Neural cell (in vitro differentiated cells): ENCODE data around the gene OR6M1. TPM values are rescaled to one million over a fixed set of nuclear protein-coding genes. Genes with fewer than 3 reads are reported as not detected.

Source experiments
- H2AFZ ChIP-seq: fragments of 200-600, 300-800 bp; sonication (generic), shearing (Covaris generic); 2 replicates; pipeline ENCODE4 v1.6.0; 2014; ENCODE audit warnings: low read depth, mild to moderate bottlenecking, antibody characterized with exemption, low read length, moderate library complexity
- H3F3A ChIP-seq: fragments of 200-600 bp; shearing (Covaris generic); 2 replicates; pipeline ENCODE4 v1.6.1; 2016; ENCODE audit warnings: mild to moderate bottlenecking, moderate library complexity, mixed read lengths, antibody characterized with exemption, low read length; ENCODE audit not compliant: insufficient read depth, poor library complexity, severe bottlenecking
- H3K27ac ChIP-seq: fragments of 200-600, 300-800 bp; sonication (generic), shearing (Covaris generic); 2 replicates; pipeline ENCODE4 v1.5.1; 2014; ENCODE audit warnings: mild to moderate bottlenecking, low read length, moderate library complexity
- H3K27me3 ChIP-seq: fragments of 300-800, 200-600 bp; sonication (generic), shearing (Covaris generic); 2 replicates; pipeline ENCODE4 v1.6.0; 2014; ENCODE audit warnings: mild to moderate bottlenecking, low read depth, low read length, moderate library complexity; ENCODE audit not compliant: insufficient read depth
- H3K36me3 ChIP-seq: fragments of 300-800, 200-600 bp; sonication (generic), shearing (Covaris generic); 2 replicates; pipeline ENCODE4 v1.5.1; 2014; ENCODE audit warnings: mild to moderate bottlenecking, antibody characterized with exemption, low read length, moderate library complexity; ENCODE audit not compliant: insufficient read depth
- H3K4me2 ChIP-seq: fragments of 300-800, 200-600 bp; sonication (generic), shearing (Covaris generic); 2 replicates; pipeline ENCODE4 v1.6.0; 2014; ENCODE audit warnings: mild to moderate bottlenecking, low read length
- H3K4me3 ChIP-seq: fragments of 300-800, 200-600 bp; sonication (generic), shearing (Covaris generic); 2 replicates; pipeline ENCODE4 v1.5.1; 2014; ENCODE audit warnings: mild to moderate bottlenecking, low read length, moderate library complexity
- H3K79me2 ChIP-seq: fragments of 200-600 bp; shearing (Covaris generic); replicated peaks from 2 replicates; pipeline ENCODE4 v1.6.0; 2014; ENCODE audit warnings: mild to moderate bottlenecking, low read length, moderate library complexity; ENCODE audit not compliant: insufficient read depth
- H3K9ac ChIP-seq: fragments of 300-800, 200-600 bp; sonication (generic), shearing (Covaris generic); 2 replicates; pipeline ENCODE4 v1.6.1; 2016; ENCODE audit warnings: mild to moderate bottlenecking, low read length, mixed read lengths
- H3K9me2 ChIP-seq: fragments of 200-600 bp; shearing (Covaris generic); 2 replicates; pipeline ENCODE4 v1.6.1; 2016; ENCODE audit warnings: mild to moderate bottlenecking, low read length, mixed read lengths; ENCODE audit not compliant: insufficient read depth
- H3K9me3 ChIP-seq: fragments of 200-600, 300-800 bp; sonication (generic), shearing (Covaris generic); 2 replicates; pipeline ENCODE4 v1.6.1; 2016; ENCODE audit warnings: mild to moderate bottlenecking, mixed run types, low read length, moderate library complexity, mixed read lengths
- H4K20me1 ChIP-seq: fragments of 200-600 bp; shearing (Covaris generic); 2 replicates; pipeline ENCODE4 v1.6.1; 2016; ENCODE audit warnings: mild to moderate bottlenecking, mixed run types; ENCODE audit not compliant: insufficient read depth
- EP300 ChIP-seq: fragments of 450-650 bp; conservative IDR thresholded peaks from 2 replicates; pipeline ENCODE4 v1.6.1; 2014; ENCODE audit warnings: antibody characterized with exemption, mild to moderate bottlenecking, moderate library complexity; ENCODE audit not compliant: poor library complexity, severe bottlenecking
- EZH2 ChIP-seq: fragments of 200-600, 300-800 bp; shearing (Covaris generic), sonication (generic); IDR thresholded peaks from 2 replicates; pipeline ENCODE4 v1.6.1; 2014; ENCODE audit warnings: antibody characterized with exemption, low read length, borderline replicate concordance, mild to moderate bottlenecking; ENCODE audit not compliant: insufficient read depth, poor library complexity, severe bottlenecking
- MXI1 ChIP-seq: fragments of 450-650 bp; conservative IDR thresholded peaks from 2 replicates; pipeline ENCODE4 v1.6.1; 2014; ENCODE audit warnings: antibody characterized with exemption, mild to moderate bottlenecking; ENCODE audit not compliant: poor library complexity, severe bottlenecking
- POLR2AphosphoS5 ChIP-seq: IDR thresholded peaks from 2 replicates; pipeline ENCODE4 v1.6.1; 2012
- RAD21 ChIP-seq: fragments of 450-650 bp; conservative IDR thresholded peaks from 2 replicates; pipeline ENCODE4 v1.6.1; 2014; ENCODE audit warnings: antibody characterized with exemption, mild to moderate bottlenecking, moderate library complexity
- SMC3 ChIP-seq: fragments of 450-650 bp; conservative IDR thresholded peaks from 2 replicates; pipeline ENCODE4 v1.6.1; 2014; ENCODE audit warnings: antibody characterized with exemption, mild to moderate bottlenecking, moderate library complexity; ENCODE audit not compliant: poor library complexity
- TAF1 ChIP-seq: IDR thresholded peaks from 2 replicates; pipeline ENCODE4 v1.6.1; 2012; ENCODE audit warnings: low read depth
- polyA plus RNA-seq: library from polyadenylated mRNA; depleted of rRNA; stranded (reverse); fragments of >200 nt; gene quantifications from 2 replicates; pipeline ENCODE4 v1.2.3, GENCODE V29; 2014
- TF ChIP-seq, protein P1 (sequence below): IDR thresholded peaks from 2 replicates; pipeline ENCODE4 v1.6.1; 2012; ENCODE audit warnings: borderline replicate concordance
- TF ChIP-seq, protein P2 (sequence below): fragments of 450-650 bp; IDR thresholded peaks from 2 replicates; pipeline ENCODE4 v1.5.1; 2014; ENCODE audit warnings: antibody characterized with exemption, mild to moderate bottlenecking, moderate library complexity; ENCODE audit not compliant: poor library complexity, severe bottlenecking

OR6M1 gene
- polyA plus RNA-seq, 1 donor from 2014 or later = not detected

DNA sequence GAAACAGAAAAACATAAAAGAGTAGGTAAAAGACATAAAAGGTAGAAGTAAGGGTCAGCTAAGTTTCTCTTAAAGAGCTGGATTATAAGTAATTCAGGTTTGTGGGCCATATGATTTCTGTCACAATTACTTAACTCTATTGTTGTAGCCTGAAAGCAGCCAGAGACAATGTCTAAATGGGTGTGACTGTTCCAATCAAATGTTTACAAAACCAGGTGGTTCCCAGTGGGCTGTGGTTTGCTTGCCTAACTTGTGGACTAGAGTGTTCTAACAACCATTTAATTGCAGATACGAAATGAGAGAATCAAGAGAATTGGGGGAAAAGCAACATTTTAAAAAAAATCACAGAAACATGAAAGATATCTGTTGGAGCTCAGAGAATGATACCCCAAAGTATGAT lies 22.6 kb downstream of the OR6M1 start:
- TF ChIP-seq, protein P1, sequence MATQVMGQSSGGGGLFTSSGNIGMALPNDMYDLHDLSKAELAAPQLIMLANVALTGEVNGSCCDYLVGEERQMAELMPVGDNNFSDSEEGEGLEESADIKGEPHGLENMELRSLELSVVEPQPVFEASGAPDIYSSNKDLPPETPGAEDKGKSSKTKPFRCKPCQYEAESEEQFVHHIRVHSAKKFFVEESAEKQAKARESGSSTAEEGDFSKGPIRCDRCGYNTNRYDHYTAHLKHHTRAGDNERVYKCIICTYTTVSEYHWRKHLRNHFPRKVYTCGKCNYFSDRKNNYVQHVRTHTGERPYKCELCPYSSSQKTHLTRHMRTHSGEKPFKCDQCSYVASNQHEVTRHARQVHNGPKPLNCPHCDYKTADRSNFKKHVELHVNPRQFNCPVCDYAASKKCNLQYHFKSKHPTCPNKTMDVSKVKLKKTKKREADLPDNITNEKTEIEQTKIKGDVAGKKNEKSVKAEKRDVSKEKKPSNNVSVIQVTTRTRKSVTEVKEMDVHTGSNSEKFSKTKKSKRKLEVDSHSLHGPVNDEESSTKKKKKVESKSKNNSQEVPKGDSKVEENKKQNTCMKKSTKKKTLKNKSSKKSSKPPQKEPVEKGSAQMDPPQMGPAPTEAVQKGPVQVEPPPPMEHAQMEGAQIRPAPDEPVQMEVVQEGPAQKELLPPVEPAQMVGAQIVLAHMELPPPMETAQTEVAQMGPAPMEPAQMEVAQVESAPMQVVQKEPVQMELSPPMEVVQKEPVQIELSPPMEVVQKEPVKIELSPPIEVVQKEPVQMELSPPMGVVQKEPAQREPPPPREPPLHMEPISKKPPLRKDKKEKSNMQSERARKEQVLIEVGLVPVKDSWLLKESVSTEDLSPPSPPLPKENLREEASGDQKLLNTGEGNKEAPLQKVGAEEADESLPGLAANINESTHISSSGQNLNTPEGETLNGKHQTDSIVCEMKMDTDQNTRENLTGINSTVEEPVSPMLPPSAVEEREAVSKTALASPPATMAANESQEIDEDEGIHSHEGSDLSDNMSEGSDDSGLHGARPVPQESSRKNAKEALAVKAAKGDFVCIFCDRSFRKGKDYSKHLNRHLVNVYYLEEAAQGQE = no peak
- TF ChIP-seq EP300 = no peak
- TF ChIP-seq, protein P2, sequence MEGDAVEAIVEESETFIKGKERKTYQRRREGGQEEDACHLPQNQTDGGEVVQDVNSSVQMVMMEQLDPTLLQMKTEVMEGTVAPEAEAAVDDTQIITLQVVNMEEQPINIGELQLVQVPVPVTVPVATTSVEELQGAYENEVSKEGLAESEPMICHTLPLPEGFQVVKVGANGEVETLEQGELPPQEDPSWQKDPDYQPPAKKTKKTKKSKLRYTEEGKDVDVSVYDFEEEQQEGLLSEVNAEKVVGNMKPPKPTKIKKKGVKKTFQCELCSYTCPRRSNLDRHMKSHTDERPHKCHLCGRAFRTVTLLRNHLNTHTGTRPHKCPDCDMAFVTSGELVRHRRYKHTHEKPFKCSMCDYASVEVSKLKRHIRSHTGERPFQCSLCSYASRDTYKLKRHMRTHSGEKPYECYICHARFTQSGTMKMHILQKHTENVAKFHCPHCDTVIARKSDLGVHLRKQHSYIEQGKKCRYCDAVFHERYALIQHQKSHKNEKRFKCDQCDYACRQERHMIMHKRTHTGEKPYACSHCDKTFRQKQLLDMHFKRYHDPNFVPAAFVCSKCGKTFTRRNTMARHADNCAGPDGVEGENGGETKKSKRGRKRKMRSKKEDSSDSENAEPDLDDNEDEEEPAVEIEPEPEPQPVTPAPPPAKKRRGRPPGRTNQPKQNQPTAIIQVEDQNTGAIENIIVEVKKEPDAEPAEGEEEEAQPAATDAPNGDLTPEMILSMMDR = no peak
- TF ChIP-seq RAD21 = no peak
- TF ChIP-seq SMC3 = no peak
- no peak for TF ChIP-seq EZH2
- TF ChIP-seq TAF1 = no peak
- TF ChIP-seq POLR2AphosphoS5 = no peak
- no peak for TF ChIP-seq MXI1
- Histone ChIP-seq H3K9me2 (no peaks in the 10 kb centered on the region), H3K79me2 (no peaks in the 10 kb centered on the region), H3K36me3 (no peaks in the 10 kb centered on the region), H3K27ac (no peak overlapping the region), H4K20me1 (no peaks in the 10 kb centered on the region), H2AFZ (no peak overlapping the region), H3K4me3 (no peak overlapping the region), H3K4me2 (no peak overlapping the region), H3K27me3 (no peaks in the 10 kb centered on the region), H3K9ac (no peak overlapping the region), H3K9me3 (no peaks in the 10 kb centered on the region), H3F3A (no peaks in the 10 kb centered on the region)

DNA sequence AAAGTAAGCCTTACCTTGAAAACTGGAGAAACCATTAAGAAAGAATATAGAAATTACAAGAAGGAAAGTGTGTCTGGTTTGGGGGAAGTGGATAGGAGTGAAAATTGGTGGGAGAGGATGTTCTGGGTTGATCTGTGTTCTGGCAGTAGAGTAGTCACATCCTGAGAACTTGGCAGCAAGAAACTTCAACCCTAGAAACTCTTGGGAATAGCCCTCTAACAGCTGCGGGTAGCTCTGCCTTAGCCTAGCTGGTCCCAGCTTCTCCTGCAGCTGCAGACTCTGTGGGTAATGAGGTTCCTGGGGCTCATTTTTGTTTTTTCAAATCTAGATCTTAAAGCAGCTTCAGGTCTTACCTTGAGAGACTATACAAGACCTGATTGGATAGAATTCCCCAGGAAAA lies 27.6 kb downstream of the OR6M1 start:
- Histone ChIP-seq H3K9me3 (no peaks in the 10 kb centered on the region), H3K9me2 (no peaks in the 10 kb centered on the region), H3K79me2 (no peaks in the 10 kb centered on the region), H3K4me2 (no peak overlapping the region), H4K20me1 (no peaks in the 10 kb centered on the region), H2AFZ (no peak overlapping the region), H3K4me3 (no peak overlapping the region), H3K9ac (no peak overlapping the region), H3K36me3 (no peaks in the 10 kb centered on the region), H3K27me3 (no peaks in the 10 kb centered on the region), H3F3A (no peaks in the 10 kb centered on the region), H3K27ac (no peak overlapping the region)
- TF ChIP-seq SMC3 (no peak), MXI1 (no peak), EZH2 (no peak)
- TF ChIP-seq, protein P2 = no peak
- TF ChIP-seq, protein P1 = no peak
